Fibroblast of the conjunctiva (primary cell): ENCODE results near the gene RAN.
A peak's percentile ranks its signal among the peaks of the same experiment; 100 is the strongest.
"Not testable (repeated sequence)": the region's sequence is repeated elsewhere in the genome, so short reads cannot be mapped to it uniquely, and the experiment has no call there.

ENCODE experiments used
- DNase-seq: peaks from one replicate; pipeline ENCODE4 v3.0.0-alpha.2; 2010; ENCODE audit warnings: low read depth

RAN gene

GRCh38 chr12:130871286-130872178 lies at the start of gene RAN:
Gene RAN (plus strand): TSS chr12:130872066. CDS start chr12:130872594, 528 bp downstream.
- DNase-seq: peak; percentile 92

DNA sequence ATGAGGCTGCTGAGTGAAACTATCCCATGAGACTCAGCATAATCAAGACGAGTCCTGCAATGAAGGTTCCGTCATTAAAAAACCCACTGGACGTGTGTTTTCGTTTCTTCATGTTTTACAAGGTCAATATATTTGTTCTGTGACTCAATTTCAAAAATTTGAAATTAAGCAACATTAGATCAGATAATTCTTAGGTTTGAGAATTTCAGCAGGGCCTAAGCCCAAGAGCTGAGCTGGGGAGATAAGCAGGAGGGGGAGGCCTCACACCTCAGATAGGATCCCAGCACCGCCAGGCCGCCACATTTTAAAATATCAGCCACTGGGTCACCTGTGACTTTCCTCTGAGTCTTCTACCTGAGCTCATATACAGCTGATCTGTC lies 46.1 kb upstream of the RAN start:
- no peak for DNase-seq

GRCh38 chr12:130826151-130826801 lies 45.6 kb upstream of the RAN start:
- no peak for DNase-seq

GRCh38 chr12:130827432-130827831 lies 44.4 kb upstream of the RAN start:
- DNase-seq: no peak

DNA sequence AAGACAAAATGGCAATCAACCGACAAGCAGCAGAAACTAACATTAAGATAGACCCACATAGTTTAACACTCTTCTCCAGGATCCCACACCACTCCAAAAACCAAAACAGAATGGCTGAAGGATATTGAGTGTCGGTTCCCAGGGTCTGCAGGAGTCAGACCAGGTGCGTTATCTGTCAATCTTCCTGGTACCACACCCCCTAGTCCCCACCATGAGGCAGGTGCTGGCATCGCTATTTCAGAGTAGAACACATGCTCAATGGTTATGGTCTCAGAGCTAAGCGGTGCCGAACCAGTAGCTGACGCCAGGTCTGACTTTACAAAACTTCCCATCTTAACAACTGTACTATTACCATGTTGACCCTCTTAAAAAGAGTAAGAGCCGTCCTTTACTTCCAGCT lies 43.0 kb upstream of the RAN start:
- DNase-seq: no peak

DNA sequence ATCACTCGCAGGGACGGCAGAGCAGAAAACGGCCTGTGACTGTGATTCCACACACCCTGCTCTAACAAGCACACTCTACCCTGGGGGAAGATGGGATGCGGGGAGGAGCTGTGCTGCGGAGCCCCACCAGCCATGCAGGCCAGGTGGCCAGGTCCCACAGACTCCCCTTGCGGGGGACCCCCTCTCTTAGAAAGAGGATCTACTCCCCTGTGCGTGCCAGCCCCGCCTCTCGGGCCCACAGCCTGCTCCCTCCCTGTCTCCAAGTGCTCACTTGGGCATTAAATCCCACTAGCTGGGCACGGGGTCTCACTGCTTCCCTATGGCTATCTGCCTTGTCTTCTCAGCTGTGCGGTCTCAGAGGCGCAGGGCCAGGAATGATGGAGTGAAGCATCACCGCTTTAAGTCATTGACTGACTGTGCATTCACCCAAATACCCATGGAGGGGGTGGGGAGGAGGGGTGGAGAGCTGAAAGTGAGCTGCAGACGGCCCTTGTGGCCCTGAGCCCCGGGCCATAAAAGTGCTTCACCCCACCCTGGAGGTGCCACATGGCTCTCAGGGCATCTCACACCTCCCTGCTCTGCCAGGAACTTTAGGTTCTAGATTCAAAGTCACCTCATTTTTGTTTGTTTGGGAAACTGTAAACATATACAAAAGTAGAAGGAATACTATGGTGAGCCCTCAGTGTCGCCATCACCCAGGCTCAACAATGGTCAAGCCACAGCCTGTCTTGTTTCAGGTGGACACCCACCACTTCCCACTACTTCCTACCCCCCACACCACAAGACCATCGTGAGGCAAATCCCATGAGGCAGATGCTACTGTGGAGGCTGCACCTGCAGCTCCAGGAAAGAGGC lies 42.2 kb upstream of the RAN start:
- no peak for DNase-seq

- no peak for DNase-seq
These were observed 41.7 kb upstream of the RAN start for GRCh38 chr12:130830246-130830551.

GRCh38 chr12:130831246-130831645 lies 40.6 kb upstream of the RAN start:
- no peak for DNase-seq

DNA sequence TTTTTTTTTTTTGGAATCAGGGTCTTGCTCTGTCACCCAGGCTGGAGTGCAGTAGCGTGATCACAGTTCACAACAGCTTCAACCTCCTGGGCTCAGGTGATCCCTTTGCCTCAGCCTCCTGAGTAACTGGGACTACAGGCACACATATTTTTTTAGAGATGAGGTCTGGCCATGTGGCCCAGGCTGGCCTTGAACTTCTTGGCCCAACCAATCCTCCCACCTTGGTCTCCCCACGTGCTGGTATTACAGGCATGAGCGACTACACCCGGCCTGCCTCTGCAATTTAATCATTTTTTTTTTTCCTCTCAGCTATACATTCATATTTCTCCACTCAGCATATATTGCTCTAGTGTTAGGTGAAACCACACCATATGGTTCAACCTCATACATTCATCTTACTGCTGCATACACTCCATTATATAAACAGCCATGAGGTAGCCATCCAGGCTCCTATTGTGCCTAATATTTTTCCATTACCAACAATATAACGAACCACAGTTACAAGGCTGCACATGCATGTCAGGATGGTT lies 39.9 kb upstream of the RAN start:
- no peak for DNase-seq

DNA sequence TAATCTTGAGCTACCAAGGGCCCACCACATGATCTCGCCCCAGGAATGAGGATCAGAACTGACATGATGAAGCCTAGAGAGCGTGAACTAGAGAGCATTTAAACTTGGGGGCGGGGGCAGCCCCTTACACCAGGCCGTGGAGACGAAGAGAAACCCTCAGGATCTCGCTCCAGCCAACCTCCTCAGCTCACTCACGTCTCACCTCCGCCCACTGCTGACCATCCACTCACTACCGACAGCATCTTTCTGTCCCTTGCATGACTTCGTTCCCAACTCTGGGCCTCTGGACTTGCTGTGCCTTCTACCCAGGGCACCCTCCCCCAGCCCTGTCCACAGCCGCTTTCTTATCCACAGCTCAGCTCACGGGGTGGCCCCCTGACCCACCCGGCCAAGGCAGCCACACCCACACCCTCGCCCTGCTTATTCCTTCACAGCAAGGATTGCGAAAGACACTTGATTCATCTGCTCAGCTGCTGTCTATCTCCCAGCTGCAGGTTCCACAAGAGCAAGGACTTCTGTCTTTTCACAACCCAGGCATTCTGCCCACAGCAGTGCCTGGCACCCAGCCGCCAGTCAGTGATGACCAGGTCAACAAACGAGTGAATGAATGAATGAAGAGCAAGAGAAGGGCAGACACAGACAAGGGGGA lies 39.2 kb upstream of the RAN start:
- DNase-seq: peak; percentile 56

- DNase-seq: no peak
These were observed 36.9 kb upstream of the RAN start for GRCh38 chr12:130835011-130835410.

DNA sequence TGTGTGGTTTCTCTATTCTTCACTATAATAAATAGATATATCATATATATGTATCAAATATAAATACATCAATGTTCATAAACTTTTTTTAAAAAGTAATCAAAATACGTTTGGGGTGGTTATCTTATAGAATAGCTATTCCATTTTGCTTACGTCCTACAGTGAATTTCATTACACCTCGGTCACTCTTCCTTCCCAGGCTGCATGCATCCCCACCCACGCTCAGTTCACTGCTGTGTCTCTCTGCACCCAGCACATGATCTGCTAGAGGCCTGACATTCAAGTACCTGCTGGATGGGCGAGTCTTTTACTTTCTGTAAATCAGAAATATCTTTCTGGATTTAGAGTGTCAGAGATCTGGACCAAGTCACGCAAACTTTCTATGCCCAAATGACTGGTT lies 36.4 kb upstream of the RAN start:
- DNase-seq: no peak

GRCh38 chr12:130838284-130838950 lies 33.4 kb upstream of the RAN start:
- no peak for DNase-seq

DNA sequence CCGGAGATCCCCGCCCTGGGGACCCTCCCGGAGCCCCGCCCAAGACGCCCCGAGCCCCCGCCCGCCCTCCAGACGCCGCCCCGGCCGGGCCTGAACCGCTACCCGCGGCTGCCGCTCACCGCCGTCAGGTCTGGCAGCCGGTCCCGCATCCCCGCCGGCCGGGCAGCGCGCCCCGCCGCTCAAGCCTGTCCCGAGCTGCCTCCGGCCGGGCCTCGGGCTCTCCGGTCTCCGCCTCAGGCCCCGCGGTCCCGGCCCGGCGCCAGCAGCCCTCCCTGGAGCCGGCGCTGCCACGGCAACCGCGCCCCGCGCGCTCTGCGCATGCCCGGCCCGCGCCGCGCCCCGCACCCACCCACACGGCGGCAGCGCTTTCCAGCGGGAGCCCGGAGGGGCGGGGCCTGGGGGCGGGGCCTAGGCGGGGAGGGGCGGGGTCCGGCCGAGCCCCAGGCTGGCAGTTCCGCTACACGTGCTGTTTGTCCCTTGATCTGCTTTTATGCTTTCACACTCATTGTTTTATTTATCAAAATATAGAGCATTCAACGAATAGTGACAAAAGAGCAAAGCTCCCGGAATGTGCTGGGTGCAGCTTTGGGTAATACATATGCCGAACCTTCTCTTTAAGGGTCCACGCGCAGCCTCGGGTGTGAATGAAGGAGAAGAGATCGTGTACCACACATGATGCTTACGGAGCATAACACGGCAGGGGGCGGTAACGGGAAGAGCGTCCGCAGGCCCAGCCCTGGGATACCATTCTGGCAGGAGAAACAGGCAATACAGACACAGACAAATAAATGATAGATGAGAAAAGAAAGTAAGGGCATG lies 32.7 kb upstream of the RAN start, which contains the start of gene STX2:
Gene STX2 (minus strand): TSS at position 300 of the 819 bp plus-strand sequence. CDS start 151 bp downstream, at position 149.
- DNase-seq: peak; percentile 63

DNA sequence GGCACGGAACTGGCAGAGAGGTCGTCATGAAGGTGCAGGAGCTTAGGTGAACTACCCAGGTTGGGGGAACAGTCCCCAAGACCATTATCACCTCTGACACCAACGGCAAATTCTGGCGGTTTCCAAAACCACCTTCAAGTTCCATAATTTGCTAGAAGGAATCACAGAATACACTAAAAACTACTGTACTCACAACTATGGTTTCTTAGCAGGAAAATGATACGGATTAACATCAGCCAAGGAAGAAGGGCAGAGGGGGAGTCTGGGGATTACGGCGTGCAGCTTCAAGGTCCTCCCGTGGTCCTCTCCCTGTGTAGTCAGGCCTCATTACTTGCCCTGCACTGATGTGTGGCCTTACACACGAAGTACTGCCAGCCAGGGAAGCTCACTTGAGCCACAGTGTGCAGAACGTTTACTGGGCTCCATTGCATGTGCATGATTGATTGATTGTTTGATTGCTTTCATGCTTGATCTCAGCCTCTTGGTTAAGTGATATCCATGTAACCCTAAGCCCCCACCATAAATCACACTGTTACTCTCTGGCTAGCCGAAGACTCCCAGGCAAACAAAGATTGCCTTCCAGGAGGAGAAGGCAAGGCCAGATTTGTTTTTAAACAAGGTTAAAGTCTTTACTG lies 32.0 kb upstream of the RAN start:
- DNase-seq: no peak

DNA sequence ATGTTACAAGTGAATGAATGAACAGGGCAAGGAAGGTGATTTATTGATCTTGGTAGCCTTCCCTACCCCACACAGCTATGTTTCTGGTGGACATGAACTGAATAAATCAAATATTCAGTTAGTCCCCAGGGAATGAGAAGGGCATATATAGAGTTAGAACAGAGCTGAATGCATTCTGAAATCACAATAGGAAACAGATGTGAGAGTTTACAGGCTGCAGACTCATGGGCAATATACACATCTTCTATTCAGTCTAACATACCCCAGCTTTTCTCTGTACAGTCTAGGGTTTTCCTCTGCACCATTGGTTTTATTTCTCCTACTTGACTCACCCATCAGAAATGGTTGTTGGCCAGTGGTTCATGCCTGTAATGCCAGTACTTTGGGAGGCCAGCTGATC lies 25.5 kb upstream of the RAN start:
- peak; percentile 83 for DNase-seq

- DNase-seq: no peak
These were observed 24.8 kb upstream of the RAN start for GRCh38 chr12:130847112-130847511.

DNA sequence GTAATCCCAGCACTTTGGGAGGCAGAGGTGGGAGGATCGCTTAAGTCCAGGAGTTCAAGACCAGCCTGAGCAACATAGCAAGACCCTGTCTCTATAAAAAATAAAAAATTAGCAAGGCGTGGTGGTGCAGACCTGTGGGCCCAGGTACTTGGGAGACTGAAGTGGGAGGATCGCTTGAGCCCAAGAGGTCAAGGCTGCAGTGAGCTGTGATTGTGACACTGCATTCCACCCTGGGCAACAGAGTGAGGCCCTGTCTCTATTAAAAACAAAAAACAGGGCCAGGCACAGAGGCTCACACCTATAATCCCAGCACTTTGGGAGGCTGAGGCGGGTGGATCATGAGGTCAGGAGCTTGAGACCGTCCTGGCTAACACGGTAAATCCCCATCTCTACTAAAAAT lies 23.8 kb upstream of the RAN start:
- DNase-seq: not testable (repeated sequence)

DNA sequence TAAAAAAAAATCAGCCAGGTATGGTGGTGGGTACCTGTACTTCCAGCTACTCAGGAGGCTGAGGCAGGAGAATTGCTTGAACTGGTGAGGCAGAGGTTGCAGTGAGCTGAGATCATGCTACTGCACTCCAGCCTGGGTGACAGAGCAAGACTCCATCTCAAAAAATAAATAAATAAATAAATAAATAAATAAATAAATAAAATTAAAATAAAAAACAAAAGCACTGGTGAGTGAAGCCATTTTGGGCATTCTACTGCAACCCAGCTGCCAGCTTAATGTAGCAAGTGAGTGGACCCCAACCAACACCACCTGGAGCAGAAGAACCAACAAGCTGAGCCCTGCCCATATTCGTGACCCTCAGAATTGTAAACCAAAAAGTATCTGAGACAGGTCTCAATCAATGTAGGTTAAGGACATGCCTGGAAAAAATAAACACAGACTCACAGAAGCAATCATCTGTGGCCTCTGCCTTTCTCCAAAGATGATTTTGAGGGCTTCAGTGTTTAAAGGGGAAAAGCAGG lies 23.0 kb upstream of the RAN start:
- not testable (repeated sequence) for DNase-seq
